ENCODE results near the gene PRKCE. TPM values are rescaled to one million over a fixed set of nuclear protein-coding genes. Genes with fewer than 3 reads are reported as not detected.

PRKCE gene
- total RNA-seq, 3 donors from 2014 or later (not counting 1 experiment from before 2014, with no cell fraction given): 35.2 to 42.1 (median 38.6) TPM

DNA sequence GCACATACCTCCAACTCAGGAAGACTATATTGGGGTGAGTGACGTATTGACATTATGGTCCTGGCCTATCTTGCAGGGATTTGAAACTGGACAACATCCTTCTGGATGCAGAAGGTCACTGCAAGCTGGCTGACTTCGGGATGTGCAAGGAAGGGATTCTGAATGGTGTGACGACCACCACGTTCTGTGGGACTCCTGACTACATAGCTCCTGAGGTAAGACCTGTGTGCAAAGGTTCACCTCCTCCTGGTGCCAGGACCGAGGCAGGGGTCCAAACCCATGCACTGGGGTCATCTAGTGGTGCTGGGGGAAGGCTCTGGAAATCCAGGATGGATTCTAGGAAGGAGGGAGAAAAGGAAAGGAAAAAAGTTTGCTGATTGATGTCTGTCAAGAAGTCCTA is 493.5 kb downstream of the PRKCE start:
- Histone ChIP-seq H3K27me3 (ENCODE audit: control insufficient read depth, insufficient read depth, low read length) (no peaks in the 10 kb centered on the region), H3K36me3 (ENCODE audit: control insufficient read depth, insufficient read depth, low read length) (no peaks in the 10 kb centered on the region), H3K27ac (ENCODE audit: low read length) (no peak overlapping the region), H3K9me3 (ENCODE audit: control insufficient read depth, insufficient read depth, low read length) (no peaks in the 10 kb centered on the region), H3K4me1 (ENCODE audit: control insufficient read depth, insufficient read depth, low read length) (peaks cover 14% of the 10 kb centered on the region), H3K4me3 (ENCODE audit: low read length) (no peak overlapping the region)
- intact Hi-C loops (cut with micrococcal nuclease): no loop called here
- no peak for DNase-seq
- H3K36me3 Mint-ChIP-seq: no peaks in the 10 kb centered on the region
- H3K27ac Mint-ChIP-seq: peak overlapping the region in 1 of 2 donors; percentile 54
- 90% methylated on average over 5 of the region's 5 CpGs for WGBS (ENCODE audit: insufficient coverage)
- no peaks in the 10 kb centered on the region for H3K27me3 Mint-ChIP-seq (ENCODE audit: low read depth in 2 of 2)
- H3K4me3 Mint-ChIP-seq: no peak overlapping the region
- H3K9me3 Mint-ChIP-seq: no peaks in the 10 kb centered on the region
- peaks cover 17 to 29% of the 10 kb centered on the region in 2 donors for H3K4me1 Mint-ChIP-seq
- ATAC-seq: no peak
- TF ChIP-seq, protein P1, sequence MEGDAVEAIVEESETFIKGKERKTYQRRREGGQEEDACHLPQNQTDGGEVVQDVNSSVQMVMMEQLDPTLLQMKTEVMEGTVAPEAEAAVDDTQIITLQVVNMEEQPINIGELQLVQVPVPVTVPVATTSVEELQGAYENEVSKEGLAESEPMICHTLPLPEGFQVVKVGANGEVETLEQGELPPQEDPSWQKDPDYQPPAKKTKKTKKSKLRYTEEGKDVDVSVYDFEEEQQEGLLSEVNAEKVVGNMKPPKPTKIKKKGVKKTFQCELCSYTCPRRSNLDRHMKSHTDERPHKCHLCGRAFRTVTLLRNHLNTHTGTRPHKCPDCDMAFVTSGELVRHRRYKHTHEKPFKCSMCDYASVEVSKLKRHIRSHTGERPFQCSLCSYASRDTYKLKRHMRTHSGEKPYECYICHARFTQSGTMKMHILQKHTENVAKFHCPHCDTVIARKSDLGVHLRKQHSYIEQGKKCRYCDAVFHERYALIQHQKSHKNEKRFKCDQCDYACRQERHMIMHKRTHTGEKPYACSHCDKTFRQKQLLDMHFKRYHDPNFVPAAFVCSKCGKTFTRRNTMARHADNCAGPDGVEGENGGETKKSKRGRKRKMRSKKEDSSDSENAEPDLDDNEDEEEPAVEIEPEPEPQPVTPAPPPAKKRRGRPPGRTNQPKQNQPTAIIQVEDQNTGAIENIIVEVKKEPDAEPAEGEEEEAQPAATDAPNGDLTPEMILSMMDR (IDR thresholded peaks at IDR 0.05): no peak

GRCh38 chr2:46145840-46146239 is 494.4 kb downstream of the PRKCE start:
- ATAC-seq (no peak), DNase-seq (no peak)
- H3K9me3 ChIP-seq (ENCODE audit: control insufficient read depth, insufficient read depth, low read length): no peaks in the 10 kb centered on the region
- Mint-ChIP-seq H3K4me3 (no peak overlapping the region), H3K27ac (no peak overlapping the region), H3K9me3 (no peaks in the 10 kb centered on the region), H3K36me3 (no peaks in the 10 kb centered on the region), H3K4me1 (peaks cover 17 to 29% of the 10 kb centered on the region in 2 donors), H3K27me3 (ENCODE audit: low read depth in 2 of 2) (no peaks in the 10 kb centered on the region)
- no peaks in the 10 kb centered on the region for H3K36me3 ChIP-seq (ENCODE audit: control insufficient read depth, insufficient read depth, low read length)
- H3K27me3 ChIP-seq (ENCODE audit: control insufficient read depth, insufficient read depth, low read length): no peaks in the 10 kb centered on the region
- H3K4me1 ChIP-seq (ENCODE audit: control insufficient read depth, insufficient read depth, low read length): peaks cover 14% of the 10 kb centered on the region
- intact Hi-C loops (cut with micrococcal nuclease): no loop called here
- H3K27ac ChIP-seq (ENCODE audit: low read length): no peak overlapping the region
- TF ChIP-seq, protein P1 (IDR thresholded peaks at IDR 0.05): no peak
- H3K4me3 ChIP-seq (ENCODE audit: low read length): no peak overlapping the region

GRCh38 chr2:46146866-46147502 is 495.5 kb downstream of the PRKCE start:
- H3K4me1 ChIP-seq (ENCODE audit: control insufficient read depth, insufficient read depth, low read length): peaks cover 14% of the 10 kb centered on the region
- intact Hi-C loops (cut with micrococcal nuclease): loop anchor here (1.0 kb wide), 1 partner anchor 30 kb away; no protein-coding TSS in a partner anchor
- H3K36me3 ChIP-seq (ENCODE audit: control insufficient read depth, insufficient read depth, low read length): no peaks in the 10 kb centered on the region
- H3K27me3 ChIP-seq (ENCODE audit: control insufficient read depth, insufficient read depth, low read length): no peaks in the 10 kb centered on the region
- ATAC-seq (no peak), DNase-seq (no peak)
- Mint-ChIP-seq H3K27me3 (ENCODE audit: low read depth in 2 of 2) (no peaks in the 10 kb centered on the region), H3K9me3 (no peaks in the 10 kb centered on the region), H3K27ac (no peak overlapping the region), H3K4me1 (peaks cover 17 to 29% of the 10 kb centered on the region in 2 donors), H3K36me3 (no peaks in the 10 kb centered on the region), H3K4me3 (no peak overlapping the region)
- no peak overlapping the region for H3K4me3 ChIP-seq (ENCODE audit: low read length)
- H3K9me3 ChIP-seq (ENCODE audit: control insufficient read depth, insufficient read depth, low read length): no peaks in the 10 kb centered on the region
- TF ChIP-seq, protein P1 (IDR thresholded peaks at IDR 0.05): no peak
- H3K27ac ChIP-seq (ENCODE audit: low read length): no peak overlapping the region
- 76% methylated on average over 4 of the region's 4 CpGs for whole genome bisulfite sequencing (ENCODE audit: insufficient coverage)
